Occipital lobe (tissue), 2 donors: Measurements from ENCODE around the gene CDK14. TPM values are rescaled to one million over a fixed set of nuclear protein-coding genes. Genes with fewer than 3 reads are reported as not detected.
"Not testable (repeated sequence)": the region's sequence is repeated elsewhere in the genome, so short reads cannot be mapped to it uniquely, and the experiment has no call there.

Experiments used
- DNase-seq: peaks from one replicate; lab custom pipeline; 2025; lab: John Stamatoyannopoulos, UW
- total RNA-seq: library from RNA; depleted of rRNA; stranded (reverse); fragments of >200 nt; gene quantifications from one replicate; pipeline ENCODE4 v1.2.3, GENCODE V29; 2014

The CDK14 gene
- total RNA-seq, 1 donor from 2014 or later = 123 TPM

DNA sequence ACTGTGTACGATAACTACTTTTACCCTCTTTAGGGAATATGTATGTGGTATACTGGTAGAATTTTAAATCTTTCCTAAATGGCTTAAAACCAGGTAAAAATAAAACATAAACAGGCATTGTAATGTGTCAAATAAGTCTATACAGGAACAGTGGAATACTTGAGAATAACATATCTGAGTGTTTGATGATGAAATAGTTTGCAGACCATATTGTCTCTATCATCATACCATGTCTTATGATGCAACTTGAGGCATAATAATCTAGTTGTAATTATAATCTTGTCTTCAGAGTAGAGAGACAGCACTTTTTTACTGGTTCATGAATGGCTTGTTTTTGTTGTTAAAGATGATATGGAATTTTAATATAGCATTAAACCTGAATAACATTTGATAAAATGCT, 293.5 kb downstream of the CDK14 start:
- no peak for DNase-seq

DNA sequence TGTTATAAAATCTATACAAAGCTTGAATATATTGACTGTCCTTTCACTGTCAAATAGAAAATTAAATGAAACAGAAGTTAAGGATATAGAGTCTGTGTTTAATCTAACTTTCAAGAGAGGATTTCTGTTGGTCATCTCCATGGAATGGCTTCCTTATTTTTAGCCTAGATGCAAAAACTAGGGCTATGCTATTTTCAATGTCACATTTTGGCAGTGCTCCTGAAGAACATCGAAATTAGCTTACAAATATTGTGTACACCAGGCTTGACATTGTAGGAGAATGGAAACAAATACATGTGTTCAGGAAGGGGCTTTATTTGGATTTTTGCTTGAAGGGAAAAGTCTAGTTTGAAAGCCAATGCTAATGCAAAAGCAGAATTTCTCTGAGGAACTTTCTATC, 295.4 kb downstream of the CDK14 start:
- DNase-seq = no peak

DNA sequence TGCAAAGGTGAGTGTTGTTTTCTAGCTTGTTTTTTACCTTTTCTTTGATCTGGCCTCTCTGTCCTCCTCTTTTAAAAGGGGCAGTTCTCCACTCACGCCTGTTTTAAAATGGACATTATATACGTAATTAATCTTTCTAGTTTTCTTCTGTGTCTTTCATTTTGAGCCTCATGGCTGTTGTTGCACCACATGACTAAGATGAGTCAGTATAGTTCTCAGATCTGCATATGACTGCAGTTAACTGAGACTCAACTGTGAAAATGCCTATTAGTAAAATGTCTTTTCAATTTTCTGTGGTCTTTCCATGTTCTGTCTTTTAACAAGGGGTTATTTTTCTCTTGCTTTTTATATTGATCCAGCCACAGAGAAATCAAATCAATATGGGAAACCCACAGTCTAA, 296.1 kb downstream of the CDK14 start:
- no peak for DNase-seq

DNA sequence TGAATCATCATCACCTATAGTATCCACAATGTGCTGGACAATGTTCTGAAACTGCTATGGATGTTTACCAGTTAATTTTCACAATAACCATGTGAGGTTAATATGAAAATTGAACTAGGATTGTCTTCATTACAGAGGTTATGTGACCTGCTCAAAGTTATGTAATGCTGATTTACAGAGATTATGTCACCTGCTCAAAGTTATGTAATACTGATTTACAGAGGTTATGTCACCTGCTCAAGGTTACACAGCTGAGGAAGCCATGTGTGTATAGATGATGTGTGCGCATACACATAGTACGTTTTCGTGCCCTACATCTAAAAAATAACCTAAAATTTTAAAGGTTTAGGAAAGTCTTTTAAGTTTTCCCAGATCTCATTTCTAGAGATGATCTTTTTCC, 298.0 kb downstream of the CDK14 start:
- no peak for DNase-seq

- DNase-seq = no peak
Measured at GRCh38 chr7:90896458-90896857, 300.3 kb downstream of the CDK14 start.

DNA sequence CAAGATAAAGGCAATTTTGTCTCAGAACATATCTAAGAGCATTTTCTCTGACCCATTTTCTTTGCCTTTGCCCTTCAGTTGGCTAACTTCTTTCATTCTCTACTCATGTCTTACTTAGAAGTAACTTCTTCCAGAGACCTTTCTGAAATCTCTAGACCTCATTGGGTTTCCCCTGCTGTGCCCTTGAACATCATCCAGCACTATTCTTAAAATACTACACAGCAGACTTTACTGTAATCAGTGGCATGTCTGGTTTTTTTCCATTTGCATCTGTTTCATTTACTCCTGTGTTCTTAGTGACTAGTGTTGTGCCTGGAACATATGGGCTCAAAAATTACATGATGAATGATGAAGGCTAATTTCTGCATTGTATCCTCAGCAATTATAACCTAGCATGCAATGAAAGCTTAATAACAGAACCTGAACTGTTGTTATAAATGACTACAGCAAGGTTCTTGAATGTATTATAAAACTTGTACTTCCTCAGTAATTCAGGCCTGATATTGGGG, 301.9 kb downstream of the CDK14 start:
- no peak for DNase-seq

- DNase-seq = no peak
Measured at GRCh38 chr7:90900628-90901356, 304.7 kb downstream of the CDK14 start.

DNA sequence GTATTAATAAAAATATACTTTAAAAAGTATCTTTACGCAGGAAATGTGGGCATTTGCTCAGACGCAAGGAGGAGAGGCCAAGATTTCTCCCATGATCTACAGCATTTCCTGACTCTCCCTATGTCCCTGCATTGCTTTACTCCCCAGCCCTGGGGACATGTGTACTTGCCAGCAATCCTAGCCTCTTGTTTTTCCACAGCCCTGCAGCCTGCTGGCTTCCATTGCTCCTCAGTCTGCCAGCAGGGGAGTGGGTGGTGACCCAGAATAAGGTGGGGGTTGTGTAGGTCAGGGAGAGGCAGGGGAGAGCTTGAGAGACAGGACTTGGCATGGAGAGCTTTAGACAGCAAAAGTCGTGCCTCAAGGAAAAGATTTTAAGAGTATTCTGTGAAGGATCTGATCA, 307.7 kb downstream of the CDK14 start:
- no peak for DNase-seq

GRCh38 chr7:90910136-90910535, 314.0 kb downstream of the CDK14 start:
- no peak for DNase-seq

- no peak for DNase-seq
Measured at GRCh38 chr7:90916319-90916718, 320.2 kb downstream of the CDK14 start.

- DNase-seq = no peak
Measured at GRCh38 chr7:90917539-90917938, 321.4 kb downstream of the CDK14 start.

DNA sequence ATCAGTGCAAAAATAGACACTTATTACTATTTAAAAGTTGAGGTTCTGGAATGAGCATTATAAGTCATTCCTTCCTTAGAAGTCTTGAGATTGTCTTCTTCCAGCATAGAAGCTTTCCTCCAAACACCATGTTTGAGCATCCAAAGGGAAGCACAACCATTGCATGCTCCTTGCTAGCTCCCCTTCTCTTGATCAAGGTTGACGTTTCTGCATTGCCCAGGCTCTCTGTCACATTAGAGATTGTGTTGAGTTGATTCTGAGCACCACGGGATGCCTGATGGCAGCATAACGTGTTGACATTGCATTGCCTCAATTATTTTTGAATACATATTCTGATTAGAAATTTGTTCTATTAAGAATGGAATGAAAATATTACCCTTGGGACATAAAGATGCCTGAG, 322.2 kb downstream of the CDK14 start:
- DNase-seq = no peak

DNA sequence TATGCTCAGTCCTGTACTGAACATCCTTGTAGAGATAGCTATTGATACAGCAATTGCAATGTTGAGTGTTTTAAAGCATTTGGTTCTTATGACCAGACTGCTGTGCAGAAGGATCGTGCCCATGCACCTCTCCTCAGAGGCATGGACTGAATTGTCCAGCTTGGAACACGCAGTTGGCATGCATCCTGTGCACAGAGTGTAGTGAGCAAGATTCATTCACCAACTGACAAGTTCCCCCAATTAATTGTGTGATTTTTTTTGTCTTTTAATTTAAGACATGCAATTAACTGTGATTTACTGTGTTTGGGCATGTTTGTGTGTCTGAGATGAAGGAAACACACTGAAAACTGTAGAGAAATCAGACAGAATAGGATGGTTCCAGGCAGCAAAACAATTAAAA, 323.7 kb downstream of the CDK14 start:
- no peak for DNase-seq

- no peak for DNase-seq
Measured at GRCh38 chr7:90920336-90920735, 324.2 kb downstream of the CDK14 start.

- DNase-seq = no peak
Measured at GRCh38 chr7:90923541-90923997, 327.4 kb downstream of the CDK14 start.

DNA sequence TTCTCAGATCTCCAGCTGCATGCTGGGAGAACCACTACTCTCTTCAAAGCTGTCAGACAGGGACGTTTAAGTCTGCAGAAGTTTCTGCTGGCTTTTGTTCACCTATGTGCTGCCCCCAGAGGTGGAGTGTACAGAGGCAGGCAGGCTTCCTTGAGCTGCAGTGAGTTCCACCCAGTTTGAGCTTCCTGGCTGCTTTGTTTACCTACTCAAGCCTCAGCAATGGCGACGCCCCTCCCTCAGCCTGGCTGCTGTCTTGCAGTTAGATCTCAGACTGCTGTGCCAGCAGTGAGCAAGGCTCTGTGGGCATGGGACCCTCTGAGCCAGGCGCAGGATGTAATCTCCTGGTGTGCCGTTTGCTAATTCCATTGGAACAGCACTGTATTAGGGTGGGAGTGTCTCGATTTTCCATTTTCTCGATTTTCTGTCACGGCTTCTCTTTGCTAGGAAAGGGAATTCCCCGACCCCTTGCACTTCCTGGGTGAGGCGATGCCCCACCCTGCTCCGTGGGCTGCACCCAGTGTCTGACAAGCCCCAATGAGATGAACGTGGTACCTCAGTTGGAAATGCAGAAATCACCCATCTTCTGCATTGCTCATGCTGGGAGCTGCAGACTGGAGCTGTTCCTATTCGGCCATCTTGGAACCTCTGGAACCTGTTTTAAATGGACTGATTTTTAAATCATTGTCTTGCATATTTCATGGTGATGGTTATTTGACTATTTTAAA, 332.7 kb downstream of the CDK14 start:
- not testable (repeated sequence) for DNase-seq

GRCh38 chr7:90931986-90932916, 336.1 kb downstream of the CDK14 start:
- DNase-seq = no peak

DNA sequence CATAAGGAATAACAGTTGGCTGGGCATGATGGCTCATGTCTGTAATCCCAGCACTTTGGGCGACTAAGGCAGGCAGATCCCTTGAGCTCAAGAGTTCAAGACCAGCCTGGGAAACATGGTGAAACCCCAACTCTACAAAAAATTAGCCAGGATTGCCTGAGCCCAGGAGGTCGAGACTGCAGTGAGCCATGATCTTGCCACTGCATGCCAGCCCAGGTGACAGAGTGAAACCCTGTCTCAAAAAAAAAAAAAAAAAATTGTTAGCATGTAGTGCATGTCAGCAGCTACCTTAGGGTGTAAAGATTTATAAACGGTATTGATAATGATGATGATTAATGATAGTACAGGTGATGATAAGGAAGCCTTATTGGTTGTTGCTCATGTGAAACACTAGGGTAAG, 336.9 kb downstream of the CDK14 start:
- no peak for DNase-seq

DNA sequence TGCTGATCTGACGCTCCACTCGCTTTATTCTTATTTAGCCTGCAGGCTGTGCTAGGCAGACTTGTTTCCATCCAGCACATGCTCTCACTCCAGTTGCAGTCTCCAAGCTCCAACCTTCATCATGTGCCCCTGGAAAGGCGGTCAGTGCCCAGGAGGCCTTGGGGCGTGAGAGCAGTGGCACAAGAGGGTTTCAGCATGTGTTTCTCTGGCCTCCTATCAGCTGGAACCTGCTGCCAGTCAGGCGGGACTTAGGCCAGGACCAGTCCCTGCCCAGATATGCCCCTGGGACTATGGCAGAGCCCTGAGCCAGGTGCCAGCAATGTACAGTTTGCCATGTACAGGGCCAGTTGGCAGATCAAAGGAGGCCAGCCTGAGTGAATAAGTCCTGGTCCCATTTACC, 337.9 kb downstream of the CDK14 start:
- no peak for DNase-seq

DNA sequence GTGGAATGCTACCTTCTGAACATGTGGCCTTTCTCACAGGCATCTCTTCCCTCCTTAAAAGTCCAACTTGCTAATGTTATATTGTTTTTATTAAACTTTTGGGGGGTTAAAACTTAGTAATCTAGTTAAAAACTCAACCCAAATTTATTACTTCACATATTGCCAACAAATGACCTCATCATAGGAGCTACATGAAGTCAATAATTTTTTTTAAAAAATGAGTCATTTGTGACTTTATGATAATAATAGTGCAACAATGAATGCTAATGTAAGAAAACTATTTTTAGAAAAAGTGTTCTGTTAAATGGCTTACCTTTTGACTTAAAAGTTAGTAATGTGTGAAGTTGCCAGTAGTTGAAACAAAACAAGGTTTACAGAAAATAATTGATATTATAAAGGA, 342.2 kb downstream of the CDK14 start:
- no peak for DNase-seq

- DNase-seq = no peak
Measured at GRCh38 chr7:90939666-90940065, 343.5 kb downstream of the CDK14 start.

GRCh38 chr7:90944021-90944420, 347.9 kb downstream of the CDK14 start:
- no peak for DNase-seq
